GM23338 (cell line): ENCODE results near the gene SEMA7A. TPM values are rescaled to one million over a fixed set of nuclear protein-coding genes. Genes with fewer than 3 reads are reported as not detected.
A peak's percentile ranks its signal among the peaks of the same experiment; 100 is the strongest.

Experiments used
- ATAC-seq: fragments of 200-7000 bp; cut with Tn5 transposase; 3 replicates; pipeline ENCODE4 v1.9.1; 2020
- DNase-seq: peaks from one replicate; pipeline ENCODE4 v3.0.0-alpha.2; 2015; ENCODE audit warnings: low spot score
- H2AFZ ChIP-seq: fragments of 200-600 bp; sonication (generic); 2 replicates; pipeline ENCODE4 v1.8.0; 2016; ENCODE audit warnings: antibody characterized with exemption, mild to moderate bottlenecking, moderate library complexity
- H3F3A ChIP-seq: fragments of 200-600 bp; sonication (generic); replicated peaks from 2 replicates; pipeline ENCODE4 v1.8.0; 2017; ENCODE audit warnings: antibody characterized with exemption, mixed run types, low read depth
- H3K27ac ChIP-seq: fragments of 200-600 bp; sonication (generic); 2 replicates; pipeline ENCODE4 v1.6.1; 2016; ENCODE audit warnings: low read depth
- H3K27me3 ChIP-seq: fragments of 200-600 bp; sonication (generic); 2 replicates; pipeline ENCODE4 v1.8.0; 2016; ENCODE audit warnings: mild to moderate bottlenecking, mixed run types, moderate library complexity; ENCODE audit not compliant: insufficient read depth
- H3K36me3 ChIP-seq: fragments of 200-600 bp; sonication (generic); 2 replicates; pipeline ENCODE4 v1.8.0; 2016; ENCODE audit warnings: mild to moderate bottlenecking; ENCODE audit not compliant: insufficient read depth
- H3K4me1 ChIP-seq: fragments of 200-600 bp; sonication (generic); 2 replicates; pipeline ENCODE4 v1.8.0; 2016; ENCODE audit warnings: mild to moderate bottlenecking, moderate library complexity; ENCODE audit not compliant: insufficient read depth
- H3K4me2 ChIP-seq: fragments of 200-600 bp; sonication (generic); 2 replicates; pipeline ENCODE4 v1.7.1; 2017; ENCODE audit warnings: mixed run types
- H3K4me3 ChIP-seq: fragments of 200-600 bp; sonication (generic); 2 replicates; pipeline ENCODE4 v1.6.1; 2016; ENCODE audit warnings: mixed run types
- H3K79me2 ChIP-seq: fragments of 200-600 bp; sonication (generic); replicated peaks from 2 replicates; pipeline ENCODE4 v1.8.0; 2017; ENCODE audit warnings: mild to moderate bottlenecking; ENCODE audit not compliant: insufficient read depth
- H3K9me2 ChIP-seq: fragments of 200-600 bp; sonication (generic); 2 replicates; pipeline ENCODE4 v1.8.0; 2017; ENCODE audit not compliant: insufficient read depth
- H4K20me1 ChIP-seq: fragments of 200-600 bp; sonication (generic); replicated peaks from 2 replicates; pipeline ENCODE4 v1.8.0; 2017; ENCODE audit warnings: mild to moderate bottlenecking; ENCODE audit not compliant: insufficient read depth
- H3K27ac Mint-ChIP-seq: 2 replicates; pipeline ENCODE4 v1.8.0; 2020; ENCODE audit warnings: inconsistent platforms, mild to moderate bottlenecking, moderate library complexity, mixed read lengths
- H3K27me3 Mint-ChIP-seq: 3 replicates; pipeline ENCODE4 v1.8.0; 2022; ENCODE audit warnings: low read depth, mild to moderate bottlenecking, moderate library complexity, mixed read lengths, inconsistent platforms; ENCODE audit not compliant: insufficient read depth, poor library complexity
- H3K36me3 Mint-ChIP-seq: 3 replicates; pipeline ENCODE4 v1.8.0; 2021; ENCODE audit warnings: low read depth, mild to moderate bottlenecking, inconsistent platforms, moderate library complexity, mixed read lengths
- H3K4me1 Mint-ChIP-seq: 3 replicates; pipeline ENCODE4 v1.8.0; 2020; ENCODE audit warnings: mild to moderate bottlenecking, inconsistent platforms, mixed read lengths
- H3K4me3 Mint-ChIP-seq: 3 replicates; pipeline ENCODE4 v1.8.0; 2021; ENCODE audit warnings: moderate library complexity, mild to moderate bottlenecking, inconsistent platforms, mixed read lengths
- H3K9me3 Mint-ChIP-seq: 3 replicates; pipeline ENCODE4 v1.8.0; 2020; ENCODE audit warnings: moderate library complexity, mild to moderate bottlenecking, inconsistent platforms, mixed read lengths
- CREB1 ChIP-seq: fragments of 250-450 bp; sonication (Bioruptor Pico); IDR thresholded peaks from 2 replicates; pipeline ENCODE4 v1.5.0; 2020; ENCODE audit warnings: low read depth, mild to moderate bottlenecking, moderate library complexity
- ETS1 ChIP-seq: IDR thresholded peaks from 2 replicates; pipeline ENCODE4 v1.6.1; 2016; ENCODE audit warnings: antibody characterized with exemption
- EZH2 ChIP-seq: fragments of 200-600 bp; sonication (generic); IDR thresholded peaks from one replicate; pipeline ENCODE4 v1.8.0; 2017; ENCODE audit warnings: antibody characterized with exemption, mild to moderate bottlenecking, low read depth; ENCODE audit not compliant: unreplicated experiment
- EZH2phosphoT487 ChIP-seq: fragments of 200-600 bp; sonication (generic); IDR thresholded peaks from one replicate; pipeline ENCODE4 v1.8.1; 2018; ENCODE audit warnings: antibody characterized with exemption; ENCODE audit not compliant: unreplicated experiment
- JUNB ChIP-seq: IDR thresholded peaks from one replicate; pipeline ENCODE4 v1.6.1; 2016; ENCODE audit warnings: antibody characterized with exemption; ENCODE audit not compliant: unreplicated experiment
- NANOG ChIP-seq: IDR thresholded peaks from 2 replicates; pipeline ENCODE4 v1.6.1; 2016; ENCODE audit warnings: antibody characterized with exemption, borderline replicate concordance
- POLR2AphosphoS5 ChIP-seq: IDR thresholded peaks from 2 replicates; pipeline ENCODE4 v1.6.1; 2016; ENCODE audit warnings: antibody characterized with exemption, low read depth
- REST ChIP-seq: IDR thresholded peaks from one replicate; pipeline ENCODE4 v1.6.1; 2018; ENCODE audit warnings: antibody characterized with exemption; ENCODE audit not compliant: unreplicated experiment
- STAT1 ChIP-seq: IDR thresholded peaks from one replicate; pipeline ENCODE4 v1.6.1; 2016; ENCODE audit warnings: antibody characterized with exemption; ENCODE audit not compliant: unreplicated experiment
- ZNF114 ChIP-seq: fragments of 250-450 bp; sonication (Bioruptor Pico); IDR thresholded peaks from 2 replicates; pipeline ENCODE4 v1.5.0; 2020; ENCODE audit warnings: mild to moderate bottlenecking, moderate library complexity
- ZNF331 ChIP-seq: fragments of 250-450 bp; sonication (Bioruptor Pico); IDR thresholded peaks from 2 replicates; pipeline ENCODE4 v1.5.0; 2020; ENCODE audit warnings: low read depth, mild to moderate bottlenecking, moderate library complexity
- ZNF462 ChIP-seq: fragments of 250-450 bp; sonication (Bioruptor Pico); IDR thresholded peaks from 2 replicates; pipeline ENCODE4 v1.5.0; 2020; ENCODE audit warnings: mild to moderate bottlenecking, moderate library complexity
- polyA plus RNA-seq: library from polyadenylated mRNA; unstranded; fragments of >200 nt; fragmentation: Nextera tagmentation; extraction: Ambion mirVana; gene quantifications from 2 replicates; pipeline ENCODE4 v1.2.1, GENCODE V29; 2016
- total RNA-seq: library from RNA; depleted of rRNA; stranded (reverse); fragments of >200 nt; shearing (Covaris generic); gene quantifications from 2 replicates; pipeline ENCODE4 v1.2.3, GENCODE V29; 2014

The SEMA7A gene
- total and polyA plus RNA-seq, 2 experiments from 2014 or later, result 2.0 to 14.1 TPM

GRCh38 chr15:74408815-74409214 is 24.9 kb downstream of the SEMA7A start:
- Histone ChIP-seq H3K4me3 (no peak overlapping the region), H3K36me3 (no peaks in the 10 kb centered on the region), H2AFZ (no peak overlapping the region), H3F3A (no peaks in the 10 kb centered on the region), H3K4me2 (no peak overlapping the region), H4K20me1 (no peaks in the 10 kb centered on the region), H3K79me2 (no peaks in the 10 kb centered on the region), H3K27me3 (no peaks in the 10 kb centered on the region), H3K4me1 (peaks cover 3% of the 10 kb centered on the region; the same call in 1 of the 2 replicates), H3K9me2 (no peaks in the 10 kb centered on the region), H3K27ac (0 out of 2 replicates have a peak overlapping the region, but pooled peaks have one; percentile 32)
- H3K27me3 Mint-ChIP-seq, result peaks cover 6% of the 10 kb centered on the region
- H3K4me1 Mint-ChIP-seq, result peaks cover 13% of the 10 kb centered on the region
- no peaks in the 10 kb centered on the region; the same call in 2 of the 3 replicates for H3K36me3 Mint-ChIP-seq
- TF ChIP-seq EZH2, result no peak
- no peak for TF ChIP-seq NANOG
- TF ChIP-seq CREB1, result no peak
- TF ChIP-seq STAT1, result no peak
- no peak for TF ChIP-seq REST
- no peak for TF ChIP-seq ZNF114 (CRISPR knock-in tag)
- no peak for TF ChIP-seq ZNF462
- TF ChIP-seq ETS1, result no peak
- TF ChIP-seq JUNB, result no peak
- TF ChIP-seq ZNF331, result no peak
- no peak for TF ChIP-seq POLR2AphosphoS5
- no peak for TF ChIP-seq EZH2phosphoT487
- H3K27ac Mint-ChIP-seq, result no peak overlapping the region
- ATAC-seq, result no peak
- H3K9me3 Mint-ChIP-seq, result no peaks in the 10 kb centered on the region; the same call in 2 of the 3 replicates
- no peak for DNase-seq
- no peak overlapping the region for H3K4me3 Mint-ChIP-seq
